Thyroid gland (tissue), 4 donors: ENCODE data around the gene CMSS1. TPM values are rescaled to one million over a fixed set of nuclear protein-coding genes. Genes with fewer than 3 reads are reported as not detected.

Source experiments
- DNase-seq, 2 donors: peaks; one replicate each; pipeline ENCODE4 v3.0.0-alpha.2; 2019
- H3K27ac ChIP-seq, 3 donors: fragments of 200-600 bp; sonication (generic); 1 replicate in 2 of 3; 2 replicates in 1 of 3; pipeline ENCODE4 v1.5.1; 2016 to 2019; ENCODE audit warnings: mild to moderate bottlenecking in 1 of 3, moderate library complexity in 1 of 3
- H3K27me3 ChIP-seq: fragments of 200-600 bp; sonication (generic); one replicate; pipeline ENCODE4 v1.5.1; 2019
- H3K36me3 ChIP-seq, 2 donors: fragments of 200-600 bp; sonication (generic); one replicate each; pipeline ENCODE4 v1.5.1; 2016 to 2019
- H3K4me1 ChIP-seq, 2 donors: fragments of 200-600 bp; sonication (generic); one replicate each; pipeline ENCODE4 v1.5.1; 2017 to 2019
- H3K4me3 ChIP-seq, 3 donors: fragments of 200-600 bp; sonication (generic); replicated peaks in 1 of 3; 1 replicate in 2 of 3; 2 replicates in 1 of 3; pipeline ENCODE4 v1.5.1; 2016; ENCODE audit warnings: mild to moderate bottlenecking in 1 of 3
- H3K9me3 ChIP-seq: fragments of 200-600 bp; sonication (generic); one replicate; pipeline ENCODE4 v1.5.1; 2017
- CTCF ChIP-seq, 6 experiments: fragments of 200-600 bp in 3 of 6; fragments of 450-650 bp in 3 of 6; sonication (generic) in 3 of 6; IDR thresholded peaks; one replicate each; pipeline ENCODE4 v1.5.1; 2016 to 2019; ENCODE audit warnings: antibody characterized with exemption in 6 of 6, mild to moderate bottlenecking in 2 of 6, inconsistent platforms in 1 of 6, moderate library complexity in 1 of 6
- POLR2A ChIP-seq, 2 donors: fragments of 450-650 bp; IDR thresholded peaks; one replicate each; pipeline ENCODE4 v1.6.1; 2017; ENCODE audit warnings: antibody characterized with exemption in 2 of 2, mild to moderate bottlenecking in 2 of 2, moderate library complexity in 1 of 2
- WGBS, 2 donors: methylation state at CpG; one replicate each; pipeline ENCODE4 v1.1.5; 2017; 5-methylcytosine and 5-hydroxymethylcytosine counted together
- intact Hi-C: fragments of 100-400 bp; cut with DNase I; formaldehyde crosslinking; loops from one replicate; pipeline ENCODE4 v1.15.1; 2023
- total RNA-seq, 4 donors: library from RNA; depleted of rRNA; stranded (reverse); fragments of >200 nt; gene quantifications; one replicate each; pipeline ENCODE4 v1.2.3, GENCODE V29; 2016

CMSS1 gene
- total RNA-seq, 4 donors from 2014 or later = 7.7 to 15.0 (median 12.9) TPM

- intact Hi-C loops = no loop called here
- TF ChIP-seq POLR2A (IDR thresholded peaks at IDR 0.05) (no peak), CTCF (IDR thresholded peaks at IDR 0.05) (no peak)
- DNase-seq = no peak
- no peak overlapping the region for H3K27ac ChIP-seq
- H3K36me3 ChIP-seq = no peaks in the 10 kb centered on the region
- H3K4me1 ChIP-seq = peaks cover 0 to 16% of the 10 kb centered on the region in 2 donors
- H3K4me3 ChIP-seq = no peak overlapping the region
- WGBS, 2 donors = 83 to 88% methylated on average over 1 of the region's 1 CpG
- no peaks in the 10 kb centered on the region for H3K27me3 ChIP-seq
- no peaks in the 10 kb centered on the region for H3K9me3 ChIP-seq
Measured at GRCh38 chr3:100206687-100207086, 389.0 kb downstream of the CMSS1 start.

DNA sequence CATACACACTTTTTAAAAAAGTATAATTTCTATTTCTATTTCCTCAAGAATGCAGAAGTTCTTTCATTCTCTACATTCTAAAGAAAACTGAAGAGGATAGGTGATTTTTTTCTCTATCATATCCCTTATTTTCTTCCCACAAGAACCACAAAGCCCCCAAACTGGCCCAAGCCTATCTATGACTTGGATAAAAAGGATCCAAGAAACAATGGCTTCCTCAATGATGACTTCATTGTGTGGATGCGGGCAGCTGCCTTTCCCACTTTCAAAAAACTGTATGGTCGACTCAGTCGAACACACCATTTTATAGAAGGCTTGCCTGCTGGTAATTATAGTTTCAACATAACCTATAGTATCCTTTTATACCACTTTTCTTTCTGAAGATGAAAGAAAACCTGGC is 390.2 kb downstream of the CMSS1 start:
- Histone ChIP-seq H3K4me3 (no peak overlapping the region), H3K27me3 (no peaks in the 10 kb centered on the region), H3K27ac (no peak overlapping the region), H3K4me1 (peaks cover 0 to 16% of the 10 kb centered on the region in 2 donors), H3K9me3 (no peaks in the 10 kb centered on the region), H3K36me3 (no peaks in the 10 kb centered on the region)
- no peak for DNase-seq
- intact Hi-C loops = no loop called here
- 98 to 100% methylated on average over 3 of the region's 3 CpGs for WGBS, 2 donors
- TF ChIP-seq POLR2A (IDR thresholded peaks at IDR 0.05) (no peak), CTCF (IDR thresholded peaks at IDR 0.05) (no peak)

- H3K9me3 ChIP-seq = no peaks in the 10 kb centered on the region
- H3K4me3 ChIP-seq = no peak overlapping the region
- peaks cover 0 to 16% of the 10 kb centered on the region in 2 donors for H3K4me1 ChIP-seq
- TF ChIP-seq POLR2A (IDR thresholded peaks at IDR 0.05) (no peak), CTCF (IDR thresholded peaks at IDR 0.05) (no peak)
- no peaks in the 10 kb centered on the region for H3K36me3 ChIP-seq
- no peak overlapping the region for H3K27ac ChIP-seq
- no peaks in the 10 kb centered on the region for H3K27me3 ChIP-seq
- no peak for DNase-seq
- intact Hi-C loops = no loop called here
- 88 to 96% methylated on average over 2 of the region's 2 CpGs for WGBS, 2 donors
Measured at GRCh38 chr3:100209169-100209568, 391.5 kb downstream of the CMSS1 start.

DNA sequence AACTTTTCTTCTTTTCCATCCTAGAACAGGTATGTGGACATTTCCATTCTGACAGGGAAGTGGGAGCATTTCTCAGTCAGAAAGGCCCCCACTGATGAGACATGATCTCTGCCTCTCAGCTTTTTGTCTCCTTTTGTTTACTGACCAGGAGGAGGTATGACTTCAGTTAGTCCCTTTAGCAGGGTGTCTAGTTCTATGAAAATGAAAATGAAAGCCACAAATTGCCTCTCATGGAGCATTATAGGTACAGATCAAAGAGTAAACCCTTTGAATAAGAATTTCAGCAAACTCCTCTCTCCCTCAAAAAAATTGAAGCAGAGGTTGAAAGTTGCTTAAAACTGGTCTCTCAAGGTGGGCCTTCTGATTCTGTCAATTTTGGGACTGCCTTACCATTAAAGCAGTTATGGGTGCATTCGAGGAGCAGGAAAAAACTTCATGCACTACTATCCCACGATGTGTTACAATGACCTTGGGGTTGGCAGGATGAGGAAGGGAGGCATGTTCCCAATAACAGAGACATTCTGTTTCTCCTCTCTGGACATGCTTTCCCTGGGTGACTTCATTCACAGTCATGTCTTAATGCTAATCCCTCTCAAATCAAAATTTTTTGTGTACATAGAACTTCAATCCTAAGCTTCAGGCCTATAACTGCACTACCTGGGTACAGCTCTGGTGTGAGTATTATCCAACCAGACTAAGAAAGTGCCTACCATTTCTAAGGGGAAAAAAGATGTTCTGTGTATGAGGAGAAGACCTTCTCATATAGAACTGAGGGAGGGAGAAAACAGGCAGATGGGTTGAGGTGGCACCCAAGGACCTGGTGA is 392.5 kb downstream of the CMSS1 start:
- no peak for DNase-seq
- 63 to 76% methylated on average over 2 of the region's 2 CpGs for WGBS, 2 donors
- no peak overlapping the region for H3K4me3 ChIP-seq

More for the DNA sequence above, 392.5 kb downstream of the CMSS1 start:
- peak overlapping the region in 2 of 3 donors; percentile 25 to 30 for H3K27ac ChIP-seq
- no peaks in the 10 kb centered on the region for H3K27me3 ChIP-seq
- H3K9me3 ChIP-seq = no peaks in the 10 kb centered on the region
- TF ChIP-seq CTCF (IDR thresholded peaks at IDR 0.05) (no peak), POLR2A (IDR thresholded peaks at IDR 0.05) (no peak)
- peaks cover 0 to 16% of the 10 kb centered on the region in 2 donors for H3K4me1 ChIP-seq
- H3K36me3 ChIP-seq = no peaks in the 10 kb centered on the region
- intact Hi-C loops = no loop called here
